ENCODE data around the gene KCNJ5.

KCNJ5 gene

DNA sequence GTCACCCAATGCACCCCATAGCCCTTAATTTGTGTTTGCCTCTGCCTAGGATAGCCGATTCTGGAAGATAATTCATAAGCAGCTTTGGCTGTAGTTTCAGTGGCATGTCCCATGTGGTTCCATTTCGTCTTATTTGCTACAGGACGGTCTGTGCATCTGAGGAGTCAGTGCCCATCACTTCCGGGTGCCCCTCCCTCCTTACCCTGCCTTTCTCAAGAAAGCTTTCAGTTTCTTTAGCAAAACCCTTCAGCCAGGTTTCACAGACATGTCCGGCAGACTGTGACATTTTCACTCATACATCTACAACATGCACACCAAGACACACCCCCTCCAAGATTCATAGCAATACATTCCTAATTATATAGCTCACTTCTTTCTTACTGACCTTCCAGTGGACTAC, 37.2 kb downstream of the KCNJ5 start:
- ATAC-seq, result no peak
- TF ChIP-seq TOX (CRISPR knock-in tag; IDR thresholded peaks at IDR 0.05; ENCODE audit: borderline replicate concordance), result no peak
- TF ChIP-seq ZNF8 (CRISPR knock-in tag; IDR thresholded peaks at IDR 0.05), result no peak
- TF ChIP-seq, protein P1, sequence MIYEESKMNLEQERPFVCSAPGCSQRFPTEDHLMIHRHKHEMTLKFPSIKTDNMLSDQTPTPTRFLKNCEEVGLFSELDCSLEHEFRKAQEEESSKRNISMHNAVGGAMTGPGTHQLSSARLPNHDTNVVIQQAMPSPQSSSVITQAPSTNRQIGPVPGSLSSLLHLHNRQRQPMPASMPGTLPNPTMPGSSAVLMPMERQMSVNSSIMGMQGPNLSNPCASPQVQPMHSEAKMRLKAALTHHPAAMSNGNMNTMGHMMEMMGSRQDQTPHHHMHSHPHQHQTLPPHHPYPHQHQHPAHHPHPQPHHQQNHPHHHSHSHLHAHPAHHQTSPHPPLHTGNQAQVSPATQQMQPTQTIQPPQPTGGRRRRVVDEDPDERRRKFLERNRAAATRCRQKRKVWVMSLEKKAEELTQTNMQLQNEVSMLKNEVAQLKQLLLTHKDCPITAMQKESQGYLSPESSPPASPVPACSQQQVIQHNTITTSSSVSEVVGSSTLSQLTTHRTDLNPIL (CRISPR knock-in tag; IDR thresholded peaks at IDR 0.05; ENCODE audit: low read depth), result no peak
- TF ChIP-seq, protein P2, sequence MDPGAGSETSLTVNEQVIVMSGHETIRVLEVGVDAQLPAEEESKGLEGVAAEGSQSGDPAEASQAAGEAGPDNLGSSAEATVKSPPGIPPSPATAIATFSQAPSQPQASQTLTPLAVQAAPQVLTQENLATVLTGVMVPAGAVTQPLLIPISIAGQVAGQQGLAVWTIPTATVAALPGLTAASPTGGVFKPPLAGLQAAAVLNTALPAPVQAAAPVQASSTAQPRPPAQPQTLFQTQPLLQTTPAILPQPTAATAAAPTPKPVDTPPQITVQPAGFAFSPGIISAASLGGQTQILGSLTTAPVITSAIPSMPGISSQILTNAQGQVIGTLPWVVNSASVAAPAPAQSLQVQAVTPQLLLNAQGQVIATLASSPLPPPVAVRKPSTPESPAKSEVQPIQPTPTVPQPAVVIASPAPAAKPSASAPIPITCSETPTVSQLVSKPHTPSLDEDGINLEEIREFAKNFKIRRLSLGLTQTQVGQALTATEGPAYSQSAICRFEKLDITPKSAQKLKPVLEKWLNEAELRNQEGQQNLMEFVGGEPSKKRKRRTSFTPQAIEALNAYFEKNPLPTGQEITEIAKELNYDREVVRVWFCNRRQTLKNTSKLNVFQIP (CRISPR knock-in tag; IDR thresholded peaks at IDR 0.05; ENCODE audit: borderline replicate concordance, low read depth), result no peak
- no peak for TF ChIP-seq ZC3H10 (CRISPR knock-in tag; IDR thresholded peaks at IDR 0.05)
- TF ChIP-seq, protein P3, sequence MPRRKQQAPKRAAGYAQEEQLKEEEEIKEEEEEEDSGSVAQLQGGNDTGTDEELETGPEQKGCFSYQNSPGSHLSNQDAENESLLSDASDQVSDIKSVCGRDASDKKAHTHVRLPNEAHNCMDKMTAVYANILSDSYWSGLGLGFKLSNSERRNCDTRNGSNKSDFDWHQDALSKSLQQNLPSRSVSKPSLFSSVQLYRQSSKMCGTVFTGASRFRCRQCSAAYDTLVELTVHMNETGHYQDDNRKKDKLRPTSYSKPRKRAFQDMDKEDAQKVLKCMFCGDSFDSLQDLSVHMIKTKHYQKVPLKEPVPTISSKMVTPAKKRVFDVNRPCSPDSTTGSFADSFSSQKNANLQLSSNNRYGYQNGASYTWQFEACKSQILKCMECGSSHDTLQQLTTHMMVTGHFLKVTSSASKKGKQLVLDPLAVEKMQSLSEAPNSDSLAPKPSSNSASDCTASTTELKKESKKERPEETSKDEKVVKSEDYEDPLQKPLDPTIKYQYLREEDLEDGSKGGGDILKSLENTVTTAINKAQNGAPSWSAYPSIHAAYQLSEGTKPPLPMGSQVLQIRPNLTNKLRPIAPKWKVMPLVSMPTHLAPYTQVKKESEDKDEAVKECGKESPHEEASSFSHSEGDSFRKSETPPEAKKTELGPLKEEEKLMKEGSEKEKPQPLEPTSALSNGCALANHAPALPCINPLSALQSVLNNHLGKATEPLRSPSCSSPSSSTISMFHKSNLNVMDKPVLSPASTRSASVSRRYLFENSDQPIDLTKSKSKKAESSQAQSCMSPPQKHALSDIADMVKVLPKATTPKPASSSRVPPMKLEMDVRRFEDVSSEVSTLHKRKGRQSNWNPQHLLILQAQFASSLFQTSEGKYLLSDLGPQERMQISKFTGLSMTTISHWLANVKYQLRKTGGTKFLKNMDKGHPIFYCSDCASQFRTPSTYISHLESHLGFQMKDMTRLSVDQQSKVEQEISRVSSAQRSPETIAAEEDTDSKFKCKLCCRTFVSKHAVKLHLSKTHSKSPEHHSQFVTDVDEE (CRISPR knock-in tag; IDR thresholded peaks at IDR 0.05), result no peak
- no peak for TF ChIP-seq ESRRG (CRISPR knock-in tag; IDR thresholded peaks at IDR 0.05)
- TF ChIP-seq BACH2 (CRISPR knock-in tag; IDR thresholded peaks at IDR 0.05; ENCODE audit: borderline replicate concordance), result no peak
- TF ChIP-seq SNAI2 (CRISPR knock-in tag; IDR thresholded peaks at IDR 0.05), result no peak
- no peak for TF ChIP-seq ISL1 (CRISPR knock-in tag; IDR thresholded peaks at IDR 0.05)
- no peak for TF ChIP-seq RARB (CRISPR knock-in tag; IDR thresholded peaks at IDR 0.05)
- TF ChIP-seq, protein P4, sequence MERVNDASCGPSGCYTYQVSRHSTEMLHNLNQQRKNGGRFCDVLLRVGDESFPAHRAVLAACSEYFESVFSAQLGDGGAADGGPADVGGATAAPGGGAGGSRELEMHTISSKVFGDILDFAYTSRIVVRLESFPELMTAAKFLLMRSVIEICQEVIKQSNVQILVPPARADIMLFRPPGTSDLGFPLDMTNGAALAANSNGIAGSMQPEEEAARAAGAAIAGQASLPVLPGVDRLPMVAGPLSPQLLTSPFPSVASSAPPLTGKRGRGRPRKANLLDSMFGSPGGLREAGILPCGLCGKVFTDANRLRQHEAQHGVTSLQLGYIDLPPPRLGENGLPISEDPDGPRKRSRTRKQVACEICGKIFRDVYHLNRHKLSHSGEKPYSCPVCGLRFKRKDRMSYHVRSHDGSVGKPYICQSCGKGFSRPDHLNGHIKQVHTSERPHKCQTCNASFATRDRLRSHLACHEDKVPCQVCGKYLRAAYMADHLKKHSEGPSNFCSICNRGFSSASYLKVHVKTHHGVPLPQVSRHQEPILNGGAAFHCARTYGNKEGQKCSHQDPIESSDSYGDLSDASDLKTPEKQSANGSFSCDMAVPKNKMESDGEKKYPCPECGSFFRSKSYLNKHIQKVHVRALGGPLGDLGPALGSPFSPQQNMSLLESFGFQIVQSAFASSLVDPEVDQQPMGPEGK (CRISPR knock-in tag; IDR thresholded peaks at IDR 0.05; ENCODE audit: borderline replicate concordance), result no peak
- no peak for TF ChIP-seq GLIS3 (CRISPR knock-in tag; IDR thresholded peaks at IDR 0.05)
- no peak for TF ChIP-seq PPARA (CRISPR knock-in tag; IDR thresholded peaks at IDR 0.05; ENCODE audit: borderline replicate concordance)
- TF ChIP-seq OSR1 (CRISPR knock-in tag; IDR thresholded peaks at IDR 0.05), result no peak
- no peak for TF ChIP-seq CSDC2 (CRISPR knock-in tag; IDR thresholded peaks at IDR 0.05)
- TF ChIP-seq, protein P5, sequence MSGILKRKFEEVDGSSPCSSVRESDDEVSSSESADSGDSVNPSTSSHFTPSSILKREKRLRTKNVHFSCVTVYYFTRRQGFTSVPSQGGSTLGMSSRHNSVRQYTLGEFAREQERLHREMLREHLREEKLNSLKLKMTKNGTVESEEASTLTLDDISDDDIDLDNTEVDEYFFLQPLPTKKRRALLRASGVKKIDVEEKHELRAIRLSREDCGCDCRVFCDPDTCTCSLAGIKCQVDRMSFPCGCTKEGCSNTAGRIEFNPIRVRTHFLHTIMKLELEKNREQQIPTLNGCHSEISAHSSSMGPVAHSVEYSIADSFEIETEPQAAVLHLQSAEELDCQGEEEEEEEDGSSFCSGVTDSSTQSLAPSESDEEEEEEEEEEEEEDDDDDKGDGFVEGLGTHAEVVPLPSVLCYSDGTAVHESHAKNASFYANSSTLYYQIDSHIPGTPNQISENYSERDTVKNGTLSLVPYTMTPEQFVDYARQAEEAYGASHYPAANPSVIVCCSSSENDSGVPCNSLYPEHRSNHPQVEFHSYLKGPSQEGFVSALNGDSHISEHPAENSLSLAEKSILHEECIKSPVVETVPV (CRISPR knock-in tag; IDR thresholded peaks at IDR 0.05), result no peak
- no peak for TF ChIP-seq ZFP30 (CRISPR knock-in tag; IDR thresholded peaks at IDR 0.05)
- no peak for TF ChIP-seq ZNF565 (CRISPR knock-in tag; conservative IDR thresholded peaks at IDR 0.05; ENCODE audit: low read depth)
- TF ChIP-seq ARNTL (CRISPR knock-in tag; IDR thresholded peaks at IDR 0.05; ENCODE audit: borderline replicate concordance, low read depth), result no peak

DNA sequence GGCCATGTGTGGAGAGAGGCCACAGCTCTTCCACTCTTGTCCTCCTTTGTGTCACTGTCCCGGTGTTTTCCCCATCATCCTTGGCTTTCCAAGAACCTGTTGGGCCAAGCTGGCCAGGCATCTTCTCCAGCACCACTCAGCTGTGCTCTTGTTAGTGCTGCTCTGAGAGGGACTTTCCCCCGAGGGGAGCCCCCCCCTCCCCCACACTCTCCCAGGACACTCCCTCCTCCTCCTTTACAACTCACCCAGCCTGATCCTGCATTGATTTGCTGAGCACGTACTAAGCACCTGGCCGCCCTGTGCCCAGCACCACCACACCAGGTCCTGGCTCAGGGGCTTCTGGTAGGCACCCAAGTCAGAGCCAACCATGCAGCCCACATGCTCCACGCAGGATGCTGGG, 38.3 kb downstream of the KCNJ5 start:
- no peak for ATAC-seq
- TF ChIP-seq, protein P4 (CRISPR knock-in tag; IDR thresholded peaks at IDR 0.05; ENCODE audit: borderline replicate concordance), result no peak
- TF ChIP-seq, protein P1 (CRISPR knock-in tag; IDR thresholded peaks at IDR 0.05; ENCODE audit: low read depth), result no peak
- no peak for TF ChIP-seq CSDC2 (CRISPR knock-in tag; IDR thresholded peaks at IDR 0.05)
- TF ChIP-seq ZC3H10 (CRISPR knock-in tag; IDR thresholded peaks at IDR 0.05), result no peak
- no peak for TF ChIP-seq ARNTL (CRISPR knock-in tag; IDR thresholded peaks at IDR 0.05; ENCODE audit: borderline replicate concordance, low read depth)
- no peak for TF ChIP-seq SNAI2 (CRISPR knock-in tag; IDR thresholded peaks at IDR 0.05)
- TF ChIP-seq, protein P5 (CRISPR knock-in tag; IDR thresholded peaks at IDR 0.05), result no peak
- TF ChIP-seq, protein P3 (CRISPR knock-in tag; IDR thresholded peaks at IDR 0.05), result no peak
- no peak for TF ChIP-seq TCF4 (CRISPR knock-in tag; IDR thresholded peaks at IDR 0.05; ENCODE audit: borderline replicate concordance)
- no peak for TF ChIP-seq OSR1 (CRISPR knock-in tag; IDR thresholded peaks at IDR 0.05)
- no peak for TF ChIP-seq TOX (CRISPR knock-in tag; IDR thresholded peaks at IDR 0.05; ENCODE audit: borderline replicate concordance)
- no peak for TF ChIP-seq ZFP30 (CRISPR knock-in tag; IDR thresholded peaks at IDR 0.05)
- no peak for TF ChIP-seq ZNF565 (CRISPR knock-in tag; conservative IDR thresholded peaks at IDR 0.05; ENCODE audit: low read depth)
- TF ChIP-seq GLIS3 (CRISPR knock-in tag; IDR thresholded peaks at IDR 0.05), result no peak
